ENCODE measurements around the gene KRT2. TPM values are rescaled to one million over a fixed set of nuclear protein-coding genes. Genes with fewer than 3 reads are reported as not detected.
A peak's percentile ranks its signal among the peaks of the same experiment; 100 is the strongest.

Gene KRT2
- total RNA-seq = not detected in 2 replicates

GRCh38 chr12:52651726-52652261, at the start of gene KRT2:
Gene KRT2, minus strand, starts transcription at chr12:52652211. Its CDS starts 69 bp downstream, at chr12:52652142.
- Histone ChIP-seq H3K27me3 (ENCODE audit: control insufficient read depth, insufficient read depth, low read length) (peaks cover 6% of the 10 kb centered on the region), H3K4me3 (ENCODE audit: low read depth, low read length) (no peak within 1 kb of the TSS), H3K36me3 (ENCODE audit: control insufficient read depth, insufficient read depth, low read length) (no peaks in the 10 kb centered on the region)
- DNase-seq (ENCODE audit: low read depth) = no peak
- FAIRE-seq = no peak
- TF ChIP-seq CTCF (IDR thresholded peaks at IDR 0.05; ENCODE audit: insufficient read depth, low read length, severe bottlenecking) = no peak

GRCh38 chr12:52701281-52701680, 49.3 kb upstream of the KRT2 start:
- no peak for TF ChIP-seq CTCF (IDR thresholded peaks at IDR 0.05; ENCODE audit: insufficient read depth, low read length, severe bottlenecking)
- H3K27me3 ChIP-seq (ENCODE audit: control insufficient read depth, insufficient read depth, low read length) = peaks cover 15% of the 10 kb centered on the region
- no peaks in the 10 kb centered on the region for H3K36me3 ChIP-seq (ENCODE audit: control insufficient read depth, insufficient read depth, low read length)
- FAIRE-seq = no peak
- no peak for DNase-seq (ENCODE audit: low read depth)
- H3K4me3 ChIP-seq (ENCODE audit: low read depth, low read length) = no peak overlapping the region

GRCh38 chr12:52699960-52700359, 47.9 kb upstream of the KRT2 start:
- H3K36me3 ChIP-seq (ENCODE audit: control insufficient read depth, insufficient read depth, low read length) = no peaks in the 10 kb centered on the region
- TF ChIP-seq CTCF (IDR thresholded peaks at IDR 0.05; ENCODE audit: insufficient read depth, low read length, severe bottlenecking) = no peak
- no peak overlapping the region for H3K4me3 ChIP-seq (ENCODE audit: low read depth, low read length)
- DNase-seq (ENCODE audit: low read depth) = no peak
- H3K27me3 ChIP-seq (ENCODE audit: control insufficient read depth, insufficient read depth, low read length) = peaks cover 17% of the 10 kb centered on the region
- FAIRE-seq = no peak

GRCh38 chr12:52699373-52699772, 47.4 kb upstream of the KRT2 start:
- no peak for TF ChIP-seq CTCF (IDR thresholded peaks at IDR 0.05; ENCODE audit: insufficient read depth, low read length, severe bottlenecking)
- FAIRE-seq = no peak

GRCh38 chr12:52698651-52699340, 46.8 kb upstream of the KRT2 start:
- DNase-seq (ENCODE audit: low read depth) = peak; percentile 65
- H3K27me3 ChIP-seq (ENCODE audit: control insufficient read depth, insufficient read depth, low read length) = peaks cover 19% of the 10 kb centered on the region

More at GRCh38 chr12:52699373-52699772, 47.4 kb upstream of the KRT2 start:
- peaks cover 19% of the 10 kb centered on the region for H3K27me3 ChIP-seq (ENCODE audit: control insufficient read depth, insufficient read depth, low read length)
- DNase-seq (ENCODE audit: low read depth) = no peak
- H3K4me3 ChIP-seq (ENCODE audit: low read depth, low read length) = no peak overlapping the region
- H3K36me3 ChIP-seq (ENCODE audit: control insufficient read depth, insufficient read depth, low read length) = no peaks in the 10 kb centered on the region

More at GRCh38 chr12:52698651-52699340, 46.8 kb upstream of the KRT2 start:
- Histone ChIP-seq H3K4me3 (ENCODE audit: low read depth, low read length) (no peak overlapping the region), H3K36me3 (ENCODE audit: control insufficient read depth, insufficient read depth, low read length) (no peaks in the 10 kb centered on the region)
- no peak for TF ChIP-seq CTCF (IDR thresholded peaks at IDR 0.05; ENCODE audit: insufficient read depth, low read length, severe bottlenecking)
- FAIRE-seq = peak; percentile 77

All from bronchial epithelial cell (primary cell).